Gastroesophageal sphincter (tissue), 3 donors: ENCODE data around the gene PDGFB.

Source experiments
- CTCF ChIP-seq, 4 experiments: fragments of 200-600 bp in 2 of 4; fragments of 450-650 bp in 2 of 4; sonication (generic) in 1 of 4; IDR thresholded peaks; one replicate each; pipeline ENCODE4 v1.5.1; 2017 to 2019; ENCODE audit warnings: antibody characterized with exemption in 4 of 4, mild to moderate bottlenecking in 2 of 4, moderate library complexity in 2 of 4
- EP300 ChIP-seq: sonication (generic); formaldehyde crosslinking; IDR thresholded peaks from one replicate; pipeline ENCODE4 v1.6.1; 2017; ENCODE audit warnings: antibody characterized with exemption, mild to moderate bottlenecking
- POLR2A ChIP-seq, 2 donors: fragments of 450-650 bp; IDR thresholded peaks; one replicate each; pipeline ENCODE4 v1.6.1; 2017; ENCODE audit warnings: antibody characterized with exemption in 2 of 2, mild to moderate bottlenecking in 2 of 2, moderate library complexity in 1 of 2
- POLR2AphosphoS5 ChIP-seq: sonication (generic); formaldehyde crosslinking; IDR thresholded peaks from one replicate; pipeline ENCODE4 v1.6.1; 2017; ENCODE audit warnings: antibody characterized with exemption

GRCh38 chr22:39238966-39239505 lies 5.7 kb downstream of the PDGFB start:
- TF ChIP-seq CTCF (IDR thresholded peaks at IDR 0.05) (no peak), EP300 (no peak), POLR2AphosphoS5 (no peak), POLR2A (IDR thresholded peaks at IDR 0.05) (no peak)
